MCF 10A (cell line): ENCODE results near the gene FAM9A. TPM values are rescaled to one million over a fixed set of nuclear protein-coding genes. Genes with fewer than 3 reads are reported as not detected.
A peak's percentile ranks its signal among the peaks of the same experiment; 100 is the strongest.

Experiments
- BruUV-seq: library from RNA; stranded (reverse); fragments of 400-500 nt; replicated peaks from 2 replicates; lab custom pipeline; 2021; lab: Mats Ljungman, UMichigan
- CTCF ChIA-PET: fragments of 300-600 bp; sonication (Branson Sonifier 250); formaldehyde crosslinking; extraction: SDS; loops from one replicate; lab custom pipeline; 2021; ENCODE audit warnings: antibody characterized with exemption, inconsistent platforms; lab: Yijun Ruan, JAX
- POLR2A ChIA-PET: fragments of 300-600, 350-650 bp; sonication (Branson Sonifier 250); formaldehyde crosslinking; extraction: SDS; loops from one replicate; lab custom pipeline; 2020; ENCODE audit warnings: antibody characterized with exemption, inconsistent platforms; lab: Yijun Ruan, JAX
- DNase-seq: peaks from one replicate; pipeline ENCODE4 v3.0.0-alpha.2; 2018; ENCODE audit not compliant: unreplicated experiment
- H3K27ac Mint-ChIP-seq: one replicate; pipeline ENCODE4 v1.8.0; 2022; ENCODE audit warnings: mild to moderate bottlenecking, low read depth, mixed read lengths; ENCODE audit not compliant: unreplicated experiment
- H3K27me3 Mint-ChIP-seq: one replicate; pipeline ENCODE4 v1.8.0; 2022; ENCODE audit warnings: mixed read lengths; ENCODE audit not compliant: insufficient read depth, unreplicated experiment
- H3K36me3 Mint-ChIP-seq: one replicate; pipeline ENCODE4 v1.8.0; 2022; ENCODE audit warnings: mild to moderate bottlenecking, moderate library complexity, mixed read lengths; ENCODE audit not compliant: insufficient read depth, unreplicated experiment
- H3K4me1 Mint-ChIP-seq: one replicate; pipeline ENCODE4 v1.8.0; 2022; ENCODE audit warnings: mixed read lengths; ENCODE audit not compliant: insufficient read depth, unreplicated experiment
- H3K4me3 Mint-ChIP-seq: one replicate; pipeline ENCODE4 v1.8.0; 2022; ENCODE audit warnings: mild to moderate bottlenecking, moderate library complexity, mixed read lengths; ENCODE audit not compliant: unreplicated experiment
- H3K9me3 Mint-ChIP-seq: one replicate; pipeline ENCODE4 v1.8.0; 2022; ENCODE audit warnings: mixed read lengths; ENCODE audit not compliant: unreplicated experiment
- CTCF ChIP-seq: fragments of 200-600 bp; IDR thresholded peaks from one replicate; pipeline ENCODE4 v1.8.0; 2022; ENCODE audit warnings: antibody characterized with exemption, mild to moderate bottlenecking; ENCODE audit not compliant: unreplicated experiment
- intact Hi-C: fragments of 100-400 bp; cut with micrococcal nuclease; formaldehyde crosslinking; loops from 2 replicates; pipeline ENCODE4 v1.14.1; 2022
- total RNA-seq: library from RNA; stranded (reverse); gene quantifications from 2 replicates; pipeline ENCODE4 v1.2.3, GENCODE V29; 2022

FAM9A gene
- total RNA-seq, 1 experiment from 2014 or later, result not detected

GRCh38 chrX:8820910-8821527 lies 19.8 kb upstream of the FAM9A start:
- CTCF ChIA-PET, result interaction anchor here (0.6 to 0.7 kb wide), 2 partner anchors 9 to 1125 kb away, joined by 3 to 7 read pairs; no protein-coding TSS in a partner anchor
- intact Hi-C loops, result no loop called here
- DNase-seq, result no peak
- Mint-ChIP-seq H3K4me1 (no peaks in the 10 kb centered on the region), H3K27me3 (peaks cover 27% of the 10 kb centered on the region), H3K4me3 (no peak overlapping the region), H3K9me3 (no peaks in the 10 kb centered on the region), H3K27ac (no peak overlapping the region), H3K36me3 (no peaks in the 10 kb centered on the region)
- no peak for TF ChIP-seq CTCF
- POLR2A ChIA-PET, result no interaction called here
- BruUV-seq, result no TSS peak

DNA sequence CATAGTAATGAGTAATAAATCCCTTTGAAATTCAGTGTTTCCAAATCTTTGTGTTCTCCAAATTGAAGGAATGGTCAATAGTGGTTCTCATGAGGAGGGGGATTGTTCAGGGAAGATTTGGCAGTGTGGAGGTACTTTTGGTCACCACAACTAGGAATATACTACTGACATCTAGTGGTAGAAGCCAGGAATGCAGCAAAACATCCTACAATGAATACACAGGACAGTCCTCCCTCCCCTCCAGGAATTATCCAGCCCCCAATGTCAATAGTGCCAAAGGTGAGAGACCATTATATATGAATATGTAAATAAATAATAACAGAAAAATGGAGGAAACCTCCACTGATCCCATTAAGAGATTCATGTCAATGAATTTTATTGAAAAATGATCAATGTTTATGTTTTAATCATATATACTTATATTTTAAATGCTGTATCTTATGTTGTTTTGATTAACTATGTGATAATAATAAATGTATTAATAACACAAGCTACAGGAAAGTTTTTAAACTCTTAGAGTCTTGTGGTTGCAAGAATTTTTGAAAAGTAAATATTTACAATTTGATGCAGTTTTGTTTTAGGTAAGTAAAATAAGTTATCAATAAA lies 14.4 kb upstream of the FAM9A start:
- no peak overlapping the region for H3K27ac Mint-ChIP-seq
- no peaks in the 10 kb centered on the region for H3K9me3 Mint-ChIP-seq
- intact Hi-C loops, result loop anchor here (1.0 to 10.0 kb wide), 5 partner anchors 66 to 1302 kb away; no protein-coding TSS in a partner anchor
- no peaks in the 10 kb centered on the region for H3K36me3 Mint-ChIP-seq
- H3K4me1 Mint-ChIP-seq, result no peaks in the 10 kb centered on the region
- ChIA-PET CTCF (interaction anchor here (0.7 to 2.9 kb wide), 21 partner anchors 10 to 1056 kb away, joined by 3 to 31 read pairs (median 3); no protein-coding TSS in a partner anchor), POLR2A (interaction anchor here (0.6 to 1.4 kb wide), 2 partner anchors 10 to 726 kb away, joined by 3 to 4 read pairs; no protein-coding TSS in a partner anchor)
- H3K27me3 Mint-ChIP-seq, result peaks cover 16% of the 10 kb centered on the region
- BruUV-seq, result no TSS peak
- peak; percentile 71 for DNase-seq
- H3K4me3 Mint-ChIP-seq, result no peak overlapping the region
- peak; percentile 59 for TF ChIP-seq CTCF

GRCh38 chrX:8813036-8813435 lies 11.9 kb upstream of the FAM9A start:
- Mint-ChIP-seq H3K9me3 (peaks cover 3% of the 10 kb centered on the region), H3K27me3 (peaks cover 15% of the 10 kb centered on the region), H3K27ac (no peak overlapping the region), H3K4me3 (no peak overlapping the region), H3K4me1 (no peaks in the 10 kb centered on the region), H3K36me3 (no peaks in the 10 kb centered on the region)
- DNase-seq, result no peak
- intact Hi-C loops, result loop anchor here (10.0 kb wide), 1 partner anchor 1172 kb away; no protein-coding TSS in a partner anchor
- no TSS peak for BruUV-seq
- CTCF ChIA-PET, result interaction anchor here (0.6 to 4.5 kb wide), 5 partner anchors 63 to 816 kb away, joined by 3 to 20 read pairs (median 3); no protein-coding TSS in a partner anchor
- POLR2A ChIA-PET, result no interaction called here
- TF ChIP-seq CTCF, result no peak

DNA sequence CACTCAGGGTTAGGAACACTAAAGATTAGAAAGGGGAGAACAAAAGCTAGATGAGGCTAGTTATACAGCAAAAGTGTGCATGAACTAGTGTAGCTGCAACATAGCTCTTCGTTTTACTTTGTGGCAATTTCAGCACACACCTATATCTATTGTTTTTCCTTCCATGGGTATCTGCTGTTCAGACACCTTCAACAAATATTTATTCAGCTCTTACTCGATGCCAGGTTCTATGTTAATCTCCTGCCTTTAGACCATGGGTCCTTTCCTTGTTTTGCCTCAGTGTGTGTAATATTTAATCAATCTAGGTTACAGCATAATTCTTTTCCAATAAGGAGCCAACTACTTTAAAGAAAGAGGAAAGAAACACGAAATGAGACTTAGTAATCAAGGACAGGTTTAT lies 10.4 kb upstream of the FAM9A start:
- H3K4me1 Mint-ChIP-seq, result no peaks in the 10 kb centered on the region
- H3K27me3 Mint-ChIP-seq, result peaks cover 29% of the 10 kb centered on the region
- no peak for DNase-seq
- no peak for TF ChIP-seq CTCF
- H3K27ac Mint-ChIP-seq, result no peak overlapping the region
- ChIA-PET CTCF (interaction anchor here (0.6 to 4.5 kb wide), 5 partner anchors 58 to 75 kb away, joined by 3 to 20 read pairs (median 3); no protein-coding TSS in a partner anchor), POLR2A (no interaction called here)
- no TSS peak for BruUV-seq
- intact Hi-C loops, result loop anchor here (10.0 kb wide), 1 partner anchor 1173 kb away; no protein-coding TSS in a partner anchor
- H3K9me3 Mint-ChIP-seq, result peaks cover 7% of the 10 kb centered on the region
- no peak overlapping the region for H3K4me3 Mint-ChIP-seq
- no peaks in the 10 kb centered on the region for H3K36me3 Mint-ChIP-seq
